Gastroesophageal sphincter (tissue), 4 donors: ENCODE measurements around the gene MT1M. TPM values are rescaled to one million over a fixed set of nuclear protein-coding genes. Genes with fewer than 3 reads are reported as not detected.

ENCODE experiments used
- ATAC-seq: fragments of 150-250 bp; one replicate; pipeline ENCODE4 v1.9.1; 2016; ENCODE audit warnings: mild to moderate bottlenecking, moderate library complexity
- H3K27ac ChIP-seq, 4 donors: fragments of 200-600 bp; sonication (generic) in 3 of 4; 1 replicate in 3 of 4; 2 replicates in 1 of 4; pipeline ENCODE4 v1.5.1; 2016 to 2019
- H3K27me3 ChIP-seq: fragments of 200-600 bp; sonication (generic); one replicate; pipeline ENCODE4 v1.5.1; 2019
- H3K36me3 ChIP-seq, 2 donors: fragments of 200-600 bp; sonication (generic); one replicate each; pipeline ENCODE4 v1.5.1; 2019; ENCODE audit warnings: control low read depth in 1 of 2
- H3K4me1 ChIP-seq, 3 donors: fragments of 200-600 bp; sonication (generic); 1 replicate in 2 of 3; 2 replicates in 1 of 3; pipeline ENCODE4 v1.5.1; 2016 to 2019; ENCODE audit warnings: control low read depth in 2 of 3
- H3K4me3 ChIP-seq, 2 donors: fragments of 200-600 bp; sonication (generic); one replicate each; pipeline ENCODE4 v1.5.1; 2019; ENCODE audit warnings: mild to moderate bottlenecking in 1 of 2, moderate library complexity in 1 of 2
- H3K9me3 ChIP-seq, 3 donors: fragments of 200-600 bp; sonication (generic); one replicate each; pipeline ENCODE4 v1.5.1; 2017 to 2019; ENCODE audit warnings: control low read depth in 2 of 3
- CTCF ChIP-seq, 4 experiments: fragments of 200-600 bp in 2 of 4; fragments of 450-650 bp in 2 of 4; sonication (generic) in 1 of 4; IDR thresholded peaks; one replicate each; pipeline ENCODE4 v1.5.1; 2017 to 2019; ENCODE audit warnings: antibody characterized with exemption in 4 of 4, mild to moderate bottlenecking in 2 of 4, moderate library complexity in 2 of 4
- EP300 ChIP-seq: sonication (generic); formaldehyde crosslinking; IDR thresholded peaks from one replicate; pipeline ENCODE4 v1.6.1; 2017; ENCODE audit warnings: antibody characterized with exemption, mild to moderate bottlenecking
- POLR2A ChIP-seq, 2 donors: fragments of 450-650 bp; IDR thresholded peaks; one replicate each; pipeline ENCODE4 v1.6.1; 2017; ENCODE audit warnings: antibody characterized with exemption in 2 of 2, mild to moderate bottlenecking in 2 of 2, moderate library complexity in 1 of 2
- POLR2AphosphoS5 ChIP-seq: sonication (generic); formaldehyde crosslinking; IDR thresholded peaks from one replicate; pipeline ENCODE4 v1.6.1; 2017; ENCODE audit warnings: antibody characterized with exemption
- WGBS, 2 donors: methylation state at CpG; one replicate each; pipeline ENCODE4 v1.1.5; 2018; ENCODE audit warnings: low coverage in 1 of 2; 5-methylcytosine and 5-hydroxymethylcytosine counted together
- total RNA-seq, 4 donors: library from RNA; depleted of rRNA; stranded (reverse); fragments of >200 nt; gene quantifications; one replicate each; pipeline ENCODE4 v1.1.0, GENCODE V29; 2016

Gene MT1M
- total RNA-seq, 4 donors from 2014 or later = 2.6 to 36.9 (median 6.9) TPM

GRCh38 chr16:56589141-56590039 lies 43.1 kb upstream of the MT1M start, which contains the start of gene MT3:
Gene MT3 (plus strand): TSS chr16:56589528. CDS start chr16:56589591, 63 bp downstream.
- H3K36me3 ChIP-seq = no peaks in the 10 kb centered on the region
- H3K27me3 ChIP-seq = peaks cover 58% of the 10 kb centered on the region
- H3K27ac ChIP-seq = peak within 1 kb of the TSS in 1 of 4 donors; percentile 14
- peak within 1 kb of the TSS in 1 of 2 donors; percentile 52 for H3K4me3 ChIP-seq
- ATAC-seq = no peak
- WGBS, 2 donors = 5 to 6% methylated on average over 7 to 10 of the region's 87 CpGs
- no peak for TF ChIP-seq CTCF (IDR thresholded peaks at IDR 0.05)
- no peak for TF ChIP-seq POLR2A (IDR thresholded peaks at IDR 0.05)
- TF ChIP-seq EP300 = no peak
- TF ChIP-seq POLR2AphosphoS5 = no peak
- H3K9me3 ChIP-seq = peaks cover 0 to 6% (median 0%) of the 10 kb centered on the region in 3 donors
- peaks cover 0 to 14% (median 7%) of the 10 kb centered on the region in 3 donors for H3K4me1 ChIP-seq

- Histone ChIP-seq H3K4me1 (peaks cover 0 to 14% (median 7%) of the 10 kb centered on the region in 3 donors), H3K36me3 (no peaks in the 10 kb centered on the region), H3K4me3 (no peak overlapping the region), H3K9me3 (peaks cover 0 to 6% (median 0%) of the 10 kb centered on the region in 3 donors), H3K27ac (no peak overlapping the region), H3K27me3 (peaks cover 40% of the 10 kb centered on the region)
- no peak for ATAC-seq
- no peak for TF ChIP-seq EP300
- no peak for TF ChIP-seq POLR2A (IDR thresholded peaks at IDR 0.05)
- no peak for TF ChIP-seq CTCF (IDR thresholded peaks at IDR 0.05)
- TF ChIP-seq POLR2AphosphoS5 = no peak
- WGBS, 2 donors = 25 to 62% methylated on average over 1 to 4 of the region's 4 CpGs
These were observed 40.9 kb upstream of the MT1M start for GRCh38 chr16:56591377-56592060.

GRCh38 chr16:56593573-56594291 lies 38.7 kb upstream of the MT1M start:
- H3K36me3 ChIP-seq = no peaks in the 10 kb centered on the region
- H3K27ac ChIP-seq = no peak overlapping the region
- peaks cover 0 to 6% (median 0%) of the 10 kb centered on the region in 3 donors for H3K9me3 ChIP-seq
- 72 to 95% methylated on average over 6 of the region's 6 CpGs for WGBS, 2 donors
- H3K27me3 ChIP-seq = peaks cover 23% of the 10 kb centered on the region
- no peak for ATAC-seq
- H3K4me1 ChIP-seq = peaks cover 0 to 13% (median 7%) of the 10 kb centered on the region in 3 donors
- H3K4me3 ChIP-seq = no peak overlapping the region
- no peak for TF ChIP-seq POLR2A (IDR thresholded peaks at IDR 0.05)
- no peak for TF ChIP-seq CTCF (IDR thresholded peaks at IDR 0.05)
- no peak for TF ChIP-seq POLR2AphosphoS5
- TF ChIP-seq EP300 = no peak

GRCh38 chr16:56594292-56594619 lies 38.2 kb upstream of the MT1M start:
- Histone ChIP-seq H3K27me3 (peaks cover 18% of the 10 kb centered on the region), H3K4me3 (no peak overlapping the region), H3K9me3 (peaks cover 0 to 6% (median 0%) of the 10 kb centered on the region in 3 donors), H3K4me1 (peaks cover 0 to 8% (median 4%) of the 10 kb centered on the region in 3 donors), H3K36me3 (no peaks in the 10 kb centered on the region), H3K27ac (no peak overlapping the region)
- 88 to 97% methylated on average over 3 to 5 of the region's 5 CpGs for WGBS, 2 donors
- ATAC-seq = no peak
- TF ChIP-seq POLR2AphosphoS5 (no peak), CTCF (IDR thresholded peaks at IDR 0.05) (no peak), EP300 (no peak), POLR2A (IDR thresholded peaks at IDR 0.05) (no peak)
